Testis (tissue), 2 donors: ENCODE measurements around the gene PRKCZ.

Experiments
- POLR2A ChIP-seq: fragments of 450-650 bp; IDR thresholded peaks from one replicate; pipeline ENCODE4 v1.6.1; 2017; ENCODE audit warnings: antibody characterized with exemption, mild to moderate bottlenecking, moderate library complexity
- TF ChIP-seq, protein P1 (sequence below), 3 experiments: fragments of 450-650 bp in 2 of 3; fragments of 200-600 bp in 1 of 3; sonication (generic) in 1 of 3; IDR thresholded peaks; one replicate each; pipeline ENCODE4 v1.5.1; 2016 to 2019; ENCODE audit warnings: antibody characterized with exemption in 3 of 3, mild to moderate bottlenecking in 2 of 3, moderate library complexity in 1 of 3

DNA sequence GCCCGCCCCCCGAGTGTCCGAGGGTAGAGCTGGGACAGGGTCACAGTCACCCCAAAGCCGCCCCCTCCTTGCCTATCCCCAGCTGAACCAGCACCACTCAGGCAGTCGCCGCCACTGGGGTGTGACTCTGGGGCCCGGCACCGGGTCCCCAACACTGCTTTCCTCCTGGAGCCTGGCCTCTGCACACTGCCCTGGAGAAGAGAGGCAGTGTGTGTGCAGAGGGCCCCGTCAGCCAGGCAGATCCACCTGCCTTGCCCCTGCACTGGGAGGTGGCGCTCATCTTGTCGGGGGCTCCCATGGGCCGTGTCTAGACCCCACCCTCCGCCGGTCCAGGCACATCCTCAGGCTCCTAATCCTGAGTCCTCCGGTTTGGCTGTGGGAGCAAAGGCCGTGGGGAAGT, 128.7 kb downstream of the PRKCZ start:
- TF ChIP-seq, protein P1, sequence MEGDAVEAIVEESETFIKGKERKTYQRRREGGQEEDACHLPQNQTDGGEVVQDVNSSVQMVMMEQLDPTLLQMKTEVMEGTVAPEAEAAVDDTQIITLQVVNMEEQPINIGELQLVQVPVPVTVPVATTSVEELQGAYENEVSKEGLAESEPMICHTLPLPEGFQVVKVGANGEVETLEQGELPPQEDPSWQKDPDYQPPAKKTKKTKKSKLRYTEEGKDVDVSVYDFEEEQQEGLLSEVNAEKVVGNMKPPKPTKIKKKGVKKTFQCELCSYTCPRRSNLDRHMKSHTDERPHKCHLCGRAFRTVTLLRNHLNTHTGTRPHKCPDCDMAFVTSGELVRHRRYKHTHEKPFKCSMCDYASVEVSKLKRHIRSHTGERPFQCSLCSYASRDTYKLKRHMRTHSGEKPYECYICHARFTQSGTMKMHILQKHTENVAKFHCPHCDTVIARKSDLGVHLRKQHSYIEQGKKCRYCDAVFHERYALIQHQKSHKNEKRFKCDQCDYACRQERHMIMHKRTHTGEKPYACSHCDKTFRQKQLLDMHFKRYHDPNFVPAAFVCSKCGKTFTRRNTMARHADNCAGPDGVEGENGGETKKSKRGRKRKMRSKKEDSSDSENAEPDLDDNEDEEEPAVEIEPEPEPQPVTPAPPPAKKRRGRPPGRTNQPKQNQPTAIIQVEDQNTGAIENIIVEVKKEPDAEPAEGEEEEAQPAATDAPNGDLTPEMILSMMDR (IDR thresholded peaks at IDR 0.05), result no peak
- TF ChIP-seq POLR2A, result no peak
